OCI-LY1 (cell line): ENCODE results near the gene BMPR1A.
"Not testable (repeated sequence)": the region's sequence is repeated elsewhere in the genome, so short reads cannot be mapped to it uniquely, and the experiment has no call there.

Experiments used
- H2AFZ ChIP-seq: fragments of 200-600 bp; sonication (generic), shearing (Covaris generic); 2 replicates; pipeline ENCODE4 v1.6.0; 2014; ENCODE audit warnings: antibody characterized with exemption, mild to moderate bottlenecking, low read length
- H3F3A ChIP-seq: fragments of 200-600 bp; sonication (generic), shearing (Covaris generic); 2 replicates; pipeline ENCODE4 v1.6.0; 2014; ENCODE audit warnings: mild to moderate bottlenecking, antibody characterized with exemption, low read length, moderate library complexity; ENCODE audit not compliant: insufficient read depth
- H3K27ac ChIP-seq: fragments of 200-600 bp; sonication (generic); 2 replicates; pipeline ENCODE4 v1.5.1; 2014; ENCODE audit warnings: low read length, mixed run types, mild to moderate bottlenecking, low read depth; ENCODE audit not compliant: poor library complexity, severe bottlenecking
- H3K27me3 ChIP-seq: fragments of 200-600 bp; sonication (generic); 2 replicates; pipeline ENCODE4 v1.6.0; 2014; ENCODE audit warnings: antibody characterized with exemption, mild to moderate bottlenecking, low read length, moderate library complexity; ENCODE audit not compliant: insufficient read depth
- H3K36me3 ChIP-seq: fragments of 200-600 bp; sonication (generic); 2 replicates; pipeline ENCODE4 v1.6.1; 2014; ENCODE audit warnings: mild to moderate bottlenecking, antibody characterized with exemption, low read length, moderate library complexity, mixed read lengths; ENCODE audit not compliant: insufficient read depth
- H3K4me1 ChIP-seq: fragments of 200-600 bp; sonication (generic); 2 replicates; pipeline ENCODE4 v1.5.1; 2014; ENCODE audit warnings: mild to moderate bottlenecking, low read length, moderate library complexity; ENCODE audit not compliant: insufficient read depth, severe bottlenecking
- H3K4me2 ChIP-seq: fragments of 200-600 bp; sonication (generic), shearing (Covaris generic); 2 replicates; pipeline ENCODE4 v1.6.1; 2014; ENCODE audit warnings: low read length
- H3K4me3 ChIP-seq: fragments of 200-600 bp; sonication (generic); 2 replicates; pipeline ENCODE4 v1.5.1; 2014; ENCODE audit warnings: low read length, low read depth, mild to moderate bottlenecking, mixed read lengths; ENCODE audit not compliant: poor library complexity, severe bottlenecking
- H3K79me2 ChIP-seq: fragments of 200-600 bp; shearing (Covaris generic); 2 replicates; pipeline ENCODE4 v1.6.1; 2016; ENCODE audit warnings: mixed run types, low read length, mixed read lengths; ENCODE audit not compliant: insufficient read depth
- H3K9ac ChIP-seq: fragments of 200-600 bp; sonication (generic), shearing (Covaris generic); 2 replicates; pipeline ENCODE4 v1.6.1; 2014; ENCODE audit warnings: mild to moderate bottlenecking, low read length, mixed read lengths
- H3K9me2 ChIP-seq: fragments of 200-600 bp; sonication (generic), shearing (Covaris generic); 2 replicates; pipeline ENCODE4 v1.6.1; 2014; ENCODE audit warnings: low read depth, mild to moderate bottlenecking, low read length, mixed read lengths
- H3K9me3 ChIP-seq: fragments of 200-600 bp; shearing (Covaris generic); 2 replicates; pipeline ENCODE4 v1.6.1; 2014; ENCODE audit warnings: low read length, mixed read lengths
- H4K20me1 ChIP-seq: fragments of 200-600 bp; sonication (generic), shearing (Covaris generic); 2 replicates; pipeline ENCODE4 v1.6.0; 2016; ENCODE audit warnings: mild to moderate bottlenecking, low read length; ENCODE audit not compliant: insufficient read depth
- EZH2 ChIP-seq: fragments of 200-600 bp; sonication (generic), shearing (Covaris generic); IDR thresholded peaks from 2 replicates; pipeline ENCODE4 v1.8.0; 2017; ENCODE audit warnings: borderline replicate concordance, mixed run types, mild to moderate bottlenecking, antibody characterized with exemption, low read length, moderate library complexity, mixed read lengths
- TF ChIP-seq, protein P1 (sequence below): fragments of 200-600 bp; sonication (generic), shearing (Covaris generic); IDR thresholded peaks from 2 replicates; pipeline ENCODE4 v1.5.1; 2017; ENCODE audit warnings: mild to moderate bottlenecking, antibody characterized with exemption, low read length, moderate library complexity, mixed read lengths

Gene BMPR1A

DNA sequence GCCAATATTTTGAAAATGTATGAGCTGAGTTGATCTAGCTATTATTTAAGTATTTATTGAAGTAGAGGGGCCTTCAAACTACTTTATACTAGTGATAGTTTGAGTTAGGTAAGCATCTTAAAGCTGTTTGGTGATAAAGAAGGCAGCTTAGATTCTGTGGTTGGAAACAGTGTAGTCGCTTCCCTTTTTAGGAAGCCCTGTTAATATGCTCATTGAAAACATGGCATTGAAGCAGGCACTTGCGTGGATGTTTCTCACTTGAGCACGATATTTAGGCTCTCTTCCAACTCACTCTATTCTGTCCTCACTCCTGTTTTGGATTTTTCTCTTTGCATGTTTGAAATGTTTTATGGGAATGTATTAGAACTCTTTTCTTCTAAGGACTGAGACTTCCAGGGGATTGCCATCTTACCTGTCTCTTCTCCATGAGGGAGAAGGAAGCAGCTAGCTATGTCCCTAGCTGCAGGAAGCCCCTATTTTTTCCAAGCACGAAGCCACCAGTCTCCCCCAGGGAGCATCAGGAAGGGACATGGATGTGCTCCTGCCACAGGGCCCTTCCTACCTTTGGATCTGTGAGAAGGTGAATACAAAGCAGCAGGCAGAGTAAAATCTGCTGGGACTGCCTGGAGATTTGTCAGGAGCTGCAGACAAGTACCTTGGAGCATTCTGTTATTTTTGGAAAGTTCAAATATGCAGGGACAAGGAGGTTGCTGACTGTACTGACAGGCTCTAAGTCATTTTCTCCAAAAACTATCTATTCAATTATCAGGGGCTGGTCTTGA lies 22.0 kb upstream of the BMPR1A start:
- no peaks in the 10 kb centered on the region for H3K79me2 ChIP-seq
- no peaks in the 10 kb centered on the region for H3K9me3 ChIP-seq
- no peak overlapping the region for H3K4me3 ChIP-seq
- TF ChIP-seq EZH2: no peak
- TF ChIP-seq, protein P1, sequence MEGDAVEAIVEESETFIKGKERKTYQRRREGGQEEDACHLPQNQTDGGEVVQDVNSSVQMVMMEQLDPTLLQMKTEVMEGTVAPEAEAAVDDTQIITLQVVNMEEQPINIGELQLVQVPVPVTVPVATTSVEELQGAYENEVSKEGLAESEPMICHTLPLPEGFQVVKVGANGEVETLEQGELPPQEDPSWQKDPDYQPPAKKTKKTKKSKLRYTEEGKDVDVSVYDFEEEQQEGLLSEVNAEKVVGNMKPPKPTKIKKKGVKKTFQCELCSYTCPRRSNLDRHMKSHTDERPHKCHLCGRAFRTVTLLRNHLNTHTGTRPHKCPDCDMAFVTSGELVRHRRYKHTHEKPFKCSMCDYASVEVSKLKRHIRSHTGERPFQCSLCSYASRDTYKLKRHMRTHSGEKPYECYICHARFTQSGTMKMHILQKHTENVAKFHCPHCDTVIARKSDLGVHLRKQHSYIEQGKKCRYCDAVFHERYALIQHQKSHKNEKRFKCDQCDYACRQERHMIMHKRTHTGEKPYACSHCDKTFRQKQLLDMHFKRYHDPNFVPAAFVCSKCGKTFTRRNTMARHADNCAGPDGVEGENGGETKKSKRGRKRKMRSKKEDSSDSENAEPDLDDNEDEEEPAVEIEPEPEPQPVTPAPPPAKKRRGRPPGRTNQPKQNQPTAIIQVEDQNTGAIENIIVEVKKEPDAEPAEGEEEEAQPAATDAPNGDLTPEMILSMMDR: no peak
- H2AFZ ChIP-seq: no peak overlapping the region
- no peaks in the 10 kb centered on the region for H4K20me1 ChIP-seq
- H3F3A ChIP-seq: no peaks in the 10 kb centered on the region
- no peaks in the 10 kb centered on the region for H3K9me2 ChIP-seq
- H3K4me2 ChIP-seq: no peak overlapping the region
- no peaks in the 10 kb centered on the region; the same call in 1 of the 2 replicates for H3K27me3 ChIP-seq
- no peaks in the 10 kb centered on the region for H3K4me1 ChIP-seq
- H3K9ac ChIP-seq: no peak overlapping the region
- H3K27ac ChIP-seq: no peak overlapping the region
- no peaks in the 10 kb centered on the region for H3K36me3 ChIP-seq

GRCh38 chr10:86735278-86735677 lies 21.1 kb upstream of the BMPR1A start:
- H3K79me2 ChIP-seq, H3K4me1 ChIP-seq, H3K36me3 ChIP-seq, H3K9me2 ChIP-seq, H2AFZ ChIP-seq, H3K4me2 ChIP-seq, H3K27ac ChIP-seq, H3K9me3 ChIP-seq, H4K20me1 ChIP-seq, H3K4me3 ChIP-seq, H3K27me3 ChIP-seq, H3F3A ChIP-seq, H3K9ac ChIP-seq: not testable (repeated sequence)

DNA sequence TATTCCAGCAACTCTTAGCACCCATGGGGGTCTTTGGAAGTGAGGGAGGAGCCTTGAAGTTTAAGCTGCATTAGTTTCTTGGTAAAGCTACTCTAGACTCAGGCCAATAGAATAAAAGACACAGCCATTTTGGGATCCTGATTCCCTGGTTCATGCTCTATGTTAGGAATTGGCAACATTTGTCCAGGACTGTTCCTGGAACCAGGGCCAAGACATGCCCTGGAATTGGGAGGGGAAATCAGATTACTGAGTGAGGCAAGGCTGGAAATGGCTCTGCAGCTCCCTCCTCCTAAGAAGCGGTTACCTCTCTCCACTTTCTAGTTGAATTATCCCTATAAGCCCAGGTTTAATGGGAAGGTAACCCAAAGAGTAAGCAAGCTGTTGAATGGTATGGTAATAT lies 14.2 kb upstream of the BMPR1A start:
- no peaks in the 10 kb centered on the region for H3F3A ChIP-seq
- H3K79me2 ChIP-seq: no peaks in the 10 kb centered on the region
- H3K27me3 ChIP-seq: peaks cover 3% of the 10 kb centered on the region; the same call in 1 of the 2 replicates
- no peaks in the 10 kb centered on the region for H3K9me3 ChIP-seq
- H3K9me2 ChIP-seq: no peaks in the 10 kb centered on the region
- no peak overlapping the region for H3K4me2 ChIP-seq
- H2AFZ ChIP-seq: no peak overlapping the region
- no peak overlapping the region for H3K27ac ChIP-seq
- H3K4me3 ChIP-seq: no peak overlapping the region
- TF ChIP-seq EZH2: no peak
- TF ChIP-seq, protein P1: no peak
- no peaks in the 10 kb centered on the region for H3K36me3 ChIP-seq
- H4K20me1 ChIP-seq: no peaks in the 10 kb centered on the region
- H3K4me1 ChIP-seq: no peaks in the 10 kb centered on the region
- no peak overlapping the region for H3K9ac ChIP-seq
